GM23338 (cell line): ENCODE results near the gene ELMO3.

Source experiments
- EZH2phosphoT487 ChIP-seq: fragments of 200-600 bp; sonication (generic); IDR thresholded peaks from one replicate; pipeline ENCODE4 v1.8.1; 2018; ENCODE audit warnings: antibody characterized with exemption; ENCODE audit not compliant: unreplicated experiment
- JUNB ChIP-seq: IDR thresholded peaks from one replicate; pipeline ENCODE4 v1.6.1; 2016; ENCODE audit warnings: antibody characterized with exemption; ENCODE audit not compliant: unreplicated experiment
- REST ChIP-seq: IDR thresholded peaks from one replicate; pipeline ENCODE4 v1.6.1; 2018; ENCODE audit warnings: antibody characterized with exemption; ENCODE audit not compliant: unreplicated experiment
- TF ChIP-seq, protein P1 (sequence below), 2 experiments: fragments of 200-600 bp in 1 of 2; sonication (generic) in 1 of 2; conservative IDR thresholded peaks; 2 replicates each; pipeline versions ENCODE4 v1.5.1 to v1.6.1; 2016 to 2017; ENCODE audit warnings: antibody characterized with exemption in 2 of 2, low read depth in 2 of 2, mild to moderate bottlenecking in 2 of 2, moderate library complexity in 1 of 2

GRCh38 chr16:67149276-67150046, 49.5 kb upstream of the ELMO3 start:
- TF ChIP-seq REST (no peak), EZH2phosphoT487 (no peak), JUNB (no peak)
- TF ChIP-seq, protein P1, sequence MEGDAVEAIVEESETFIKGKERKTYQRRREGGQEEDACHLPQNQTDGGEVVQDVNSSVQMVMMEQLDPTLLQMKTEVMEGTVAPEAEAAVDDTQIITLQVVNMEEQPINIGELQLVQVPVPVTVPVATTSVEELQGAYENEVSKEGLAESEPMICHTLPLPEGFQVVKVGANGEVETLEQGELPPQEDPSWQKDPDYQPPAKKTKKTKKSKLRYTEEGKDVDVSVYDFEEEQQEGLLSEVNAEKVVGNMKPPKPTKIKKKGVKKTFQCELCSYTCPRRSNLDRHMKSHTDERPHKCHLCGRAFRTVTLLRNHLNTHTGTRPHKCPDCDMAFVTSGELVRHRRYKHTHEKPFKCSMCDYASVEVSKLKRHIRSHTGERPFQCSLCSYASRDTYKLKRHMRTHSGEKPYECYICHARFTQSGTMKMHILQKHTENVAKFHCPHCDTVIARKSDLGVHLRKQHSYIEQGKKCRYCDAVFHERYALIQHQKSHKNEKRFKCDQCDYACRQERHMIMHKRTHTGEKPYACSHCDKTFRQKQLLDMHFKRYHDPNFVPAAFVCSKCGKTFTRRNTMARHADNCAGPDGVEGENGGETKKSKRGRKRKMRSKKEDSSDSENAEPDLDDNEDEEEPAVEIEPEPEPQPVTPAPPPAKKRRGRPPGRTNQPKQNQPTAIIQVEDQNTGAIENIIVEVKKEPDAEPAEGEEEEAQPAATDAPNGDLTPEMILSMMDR (conservative IDR thresholded peaks at IDR 0.05; ENCODE audit: low read depth in 2 of 2): peak in 1 of 2 experiments; percentile 43; a peak in 3 of 4 replicates
